HG03378 (cell line): ENCODE data around the gene EMC7.

Source experiments
- ATAC-seq: cut with Tn5 transposase; IDR thresholded peaks from one replicate; pipeline ENCODE4 v1.9.1; 2021; ENCODE audit warnings: mild to moderate bottlenecking, moderate library complexity; ENCODE audit not compliant: unreplicated experiment

The EMC7 gene

DNA sequence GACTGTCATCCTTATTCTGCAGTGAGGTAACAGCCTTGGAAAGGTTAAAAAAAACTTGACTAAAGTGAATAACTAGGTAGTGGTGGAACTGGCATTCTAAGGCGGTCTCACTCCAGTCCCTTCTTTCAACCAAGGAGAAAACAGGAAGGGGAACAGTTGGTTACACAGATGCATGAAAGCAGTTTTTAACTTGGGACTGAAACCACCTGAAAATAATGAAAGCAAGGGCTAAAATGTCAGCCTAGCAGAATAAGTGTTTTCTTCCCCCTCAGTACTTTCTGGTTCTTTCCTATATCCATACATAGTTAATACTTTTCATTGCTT is 61.9 kb downstream of the EMC7 start:
- ATAC-seq, result no peak

DNA sequence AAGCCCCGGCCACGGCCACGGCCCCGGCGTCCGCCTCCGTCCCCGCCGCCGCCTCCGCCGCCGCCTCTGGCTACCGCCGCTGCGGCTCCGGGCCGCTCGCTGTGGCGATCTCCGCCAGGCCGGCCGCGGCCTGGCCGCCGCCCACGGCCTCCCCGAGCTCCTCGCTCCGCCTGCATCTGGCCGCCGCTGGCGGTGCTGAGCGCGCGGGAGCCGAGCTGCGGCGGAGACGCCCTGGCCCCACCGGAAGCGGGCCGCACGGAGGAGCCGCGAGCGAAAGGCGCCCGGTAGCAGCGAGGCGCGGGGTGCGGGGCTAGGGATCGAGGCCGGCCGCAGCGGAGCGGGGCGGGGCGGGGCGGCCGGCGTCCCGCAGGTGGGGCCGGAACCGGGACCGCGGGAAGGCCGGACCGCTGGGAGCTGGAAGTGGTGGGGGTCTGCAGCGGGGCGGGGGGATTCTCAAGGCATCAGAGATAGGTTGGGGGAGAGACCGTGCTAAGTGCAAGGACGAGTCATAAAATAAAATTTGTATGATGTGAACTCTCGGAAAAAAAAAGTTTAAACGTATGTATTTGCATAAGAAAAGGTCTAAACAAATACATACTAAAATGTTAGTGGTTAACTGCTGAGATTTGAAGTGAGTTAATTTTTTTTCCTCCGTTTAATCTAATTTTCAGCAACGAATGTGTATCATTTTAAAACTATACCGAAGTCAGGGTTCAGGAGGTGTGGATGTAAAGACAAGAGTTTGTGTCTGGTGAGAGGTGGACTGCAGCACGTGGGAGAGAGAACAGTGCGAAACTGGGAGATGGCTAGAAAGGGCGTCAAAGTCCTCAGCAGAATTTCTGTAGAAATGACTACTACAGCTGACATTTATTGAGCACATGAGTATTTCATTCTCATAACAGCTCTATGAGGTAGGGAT is 62.5 kb downstream of the EMC7 start, which contains the start of gene AVEN:
TSS of gene AVEN (minus strand) at position 334 of the 919 bp plus-strand sequence. CDS start at position 176, 158 bp downstream.
- peak; percentile 42 for ATAC-seq

- ATAC-seq, result peak; percentile 46
Observed at GRCh38 chr15:34038023-34038870, 63.4 kb downstream of the EMC7 start.
